ENCODE data around the gene CD82.
"Not testable (repeated sequence)": the region's sequence is repeated elsewhere in the genome, so short reads cannot be mapped to it uniquely, and the experiment has no call there.

Gene CD82

DNA sequence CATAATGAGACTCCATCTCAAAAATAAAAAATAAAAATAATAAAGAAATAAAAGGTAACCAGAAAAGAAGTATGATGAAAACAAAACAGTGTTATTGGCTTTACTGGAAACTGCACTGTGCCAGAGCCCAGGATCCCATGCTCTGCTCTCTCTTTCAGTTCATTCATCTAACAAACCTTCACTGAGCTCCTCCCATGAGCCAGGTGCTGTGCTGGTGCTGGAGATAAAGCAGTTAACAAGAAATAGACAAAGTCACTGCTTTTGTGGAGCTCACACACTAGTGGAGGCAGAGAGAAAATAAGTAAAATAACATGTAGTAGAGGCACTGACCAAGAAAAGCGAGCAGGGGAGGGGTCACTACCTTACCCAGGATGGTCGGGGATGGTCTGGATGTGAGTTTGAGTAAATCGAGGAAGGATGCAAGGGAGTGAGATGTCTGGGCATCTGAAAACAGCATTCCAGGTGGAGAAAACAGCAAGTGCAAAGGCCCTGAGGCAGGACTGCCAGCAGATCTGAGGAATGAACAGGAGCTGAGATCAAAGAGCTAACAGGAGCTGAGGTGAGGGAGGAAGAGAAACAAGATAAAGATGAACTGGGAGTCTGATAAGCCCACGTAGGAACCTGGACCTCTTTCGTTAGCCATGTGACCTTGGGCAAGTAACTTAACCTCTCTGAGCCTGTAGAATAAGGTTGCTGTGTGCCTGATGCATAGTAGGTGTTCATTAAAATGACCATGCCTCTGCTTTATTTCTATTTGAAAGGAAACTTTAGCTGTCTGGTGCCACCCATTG is 31.3 kb upstream of the CD82 start:
- DNase-seq (ENCODE audit: low read depth, low spot score), result no peak

DNA sequence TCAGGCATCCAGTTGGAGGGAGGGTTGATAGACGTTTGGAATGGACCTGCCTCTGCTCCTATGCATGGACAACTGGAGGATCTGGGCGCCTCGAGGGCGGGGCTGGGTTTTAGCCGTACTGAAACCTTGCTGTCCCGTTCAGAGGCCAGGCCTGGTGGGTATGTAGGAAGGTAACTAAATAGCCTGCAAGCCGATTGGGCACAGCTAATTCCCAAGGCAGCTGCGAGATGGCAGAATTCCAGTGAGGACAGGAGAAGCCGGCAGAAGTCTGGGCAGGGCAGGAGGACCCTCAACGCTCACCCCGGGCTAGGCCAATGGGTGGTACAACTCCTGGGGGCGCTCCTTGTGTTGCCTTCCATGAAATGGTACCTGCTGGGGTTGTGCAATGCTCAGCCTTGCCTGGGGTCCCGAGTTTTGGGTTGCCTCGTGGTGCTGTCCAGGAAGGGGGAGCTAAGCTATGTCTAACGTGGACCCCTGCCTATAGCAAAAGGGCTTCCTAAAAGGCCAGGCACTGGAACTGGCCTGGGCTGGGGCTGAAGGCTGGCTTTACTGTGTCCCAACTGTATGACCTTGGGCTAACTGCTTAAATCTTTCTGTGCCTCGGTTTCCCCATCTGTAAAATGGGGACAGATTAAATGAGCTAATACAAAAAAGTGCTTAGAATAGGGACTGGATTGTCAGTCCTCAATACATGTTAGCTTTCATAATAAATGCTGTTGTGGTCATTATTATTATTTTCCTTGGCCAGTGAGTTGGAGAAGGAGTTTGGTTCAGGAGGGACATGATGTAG is 30.1 kb upstream of the CD82 start:
- DNase-seq (ENCODE audit: low read depth, low spot score), result no peak

DNA sequence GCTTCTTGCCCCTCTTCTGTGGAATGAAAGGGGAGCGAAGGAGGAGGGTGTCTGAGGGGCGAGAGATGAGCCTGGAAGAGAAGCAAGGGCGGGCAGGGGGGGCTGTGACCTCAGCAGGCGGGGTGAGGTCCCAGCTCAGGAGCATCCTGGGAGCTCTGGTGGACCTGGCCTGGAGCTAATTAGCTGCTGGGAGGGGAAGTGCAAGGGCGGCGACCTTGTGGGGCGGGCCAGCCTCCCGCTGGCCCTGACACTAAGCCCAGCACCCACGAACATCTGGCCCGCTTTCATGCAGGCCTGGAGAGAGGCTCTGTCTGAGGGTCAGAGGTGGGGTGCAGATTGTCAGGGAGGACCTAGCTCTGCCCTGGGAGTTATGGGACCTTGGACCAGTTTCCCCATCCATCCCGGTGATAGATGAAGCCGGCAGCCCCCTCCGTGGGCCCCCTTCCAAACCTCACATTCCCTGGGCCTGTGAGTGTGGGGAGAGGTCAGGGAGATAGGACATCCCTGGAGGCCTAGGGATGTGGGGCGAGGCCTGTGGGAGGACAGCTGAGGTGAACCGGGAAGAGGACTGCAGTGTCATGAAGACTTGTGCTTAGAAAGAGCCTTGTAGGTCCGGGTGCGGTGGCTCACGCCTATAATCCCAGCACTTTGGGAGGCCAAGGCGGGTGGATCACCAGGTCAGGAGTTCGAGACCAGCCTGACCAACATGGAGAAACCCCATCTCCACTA is 28.5 kb upstream of the CD82 start:
- no peak for DNase-seq (ENCODE audit: low read depth, low spot score)

DNA sequence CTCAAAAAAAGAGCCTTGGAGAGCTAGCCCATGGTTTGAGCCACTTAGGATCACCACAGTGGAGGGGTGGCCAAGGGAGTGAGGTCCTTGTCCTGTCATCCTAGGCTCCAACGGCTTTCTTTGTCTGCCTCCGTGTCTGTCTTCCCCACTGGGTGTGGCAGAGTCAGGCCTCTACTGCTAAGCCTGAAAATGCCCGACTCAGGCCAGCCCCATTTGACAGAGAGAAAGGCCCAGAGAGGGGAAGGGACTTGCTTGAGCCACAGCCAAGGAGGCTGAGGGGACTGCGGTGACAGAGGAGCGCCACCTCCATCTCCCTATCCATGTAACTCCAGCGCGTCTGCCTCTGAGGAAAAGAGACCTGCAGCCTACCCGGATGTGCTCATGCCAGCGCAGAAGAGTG is 27.8 kb upstream of the CD82 start:
- DNase-seq (ENCODE audit: low read depth, low spot score), result no peak

DNA sequence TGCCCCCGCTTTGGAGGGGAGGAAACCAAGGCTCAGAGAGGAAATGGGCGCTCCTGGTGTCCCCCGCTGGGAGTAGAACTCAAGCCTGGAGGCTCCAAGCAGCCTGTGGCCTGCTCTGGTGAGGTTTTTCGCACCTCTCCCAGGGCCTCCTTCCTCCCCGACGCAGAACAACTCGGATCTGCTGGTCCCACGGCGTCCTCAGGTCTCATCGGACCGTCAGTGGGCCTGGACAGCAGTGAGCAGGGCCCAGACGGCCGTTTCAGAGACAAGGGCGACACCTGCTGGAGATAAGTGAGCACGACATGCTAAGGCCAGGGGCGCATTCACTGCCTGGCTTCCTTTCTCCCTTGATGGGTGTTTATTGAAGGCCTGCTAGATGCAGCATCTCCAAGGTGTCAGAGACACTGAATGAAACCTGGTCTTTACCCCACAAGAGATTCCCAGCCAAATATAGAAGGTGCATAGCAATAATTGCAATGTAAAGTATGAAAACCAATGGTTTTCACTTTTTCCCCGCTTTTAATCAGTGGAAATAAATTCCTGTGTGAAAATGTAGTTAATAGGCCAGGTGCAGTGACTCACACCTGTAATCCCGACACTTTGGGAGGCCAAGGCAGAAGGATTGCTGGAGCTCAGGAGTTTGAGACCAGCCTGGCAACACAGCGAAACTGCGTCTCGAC is 26.9 kb upstream of the CD82 start:
- DNase-seq (ENCODE audit: low read depth, low spot score), result no peak

DNA sequence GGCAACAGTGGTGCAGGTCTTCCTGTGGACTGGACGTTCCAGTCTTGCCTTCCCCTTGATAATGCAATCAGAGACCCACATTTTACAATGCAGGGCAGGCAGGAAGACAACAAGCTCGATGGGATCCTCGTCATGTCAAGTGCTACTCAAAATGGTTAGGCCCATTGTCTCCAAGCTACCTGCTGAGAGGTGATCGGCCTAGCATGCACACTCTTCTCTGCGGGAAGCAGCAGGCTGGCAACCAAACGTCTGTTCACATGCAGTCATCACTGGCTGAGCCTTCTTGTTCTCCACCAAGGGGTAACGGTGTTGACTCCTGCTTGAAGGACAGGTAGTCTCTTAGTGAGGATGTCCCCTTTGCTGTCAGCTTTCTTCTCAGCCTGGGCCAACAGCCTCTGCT is 25.5 kb upstream of the CD82 start:
- DNase-seq (ENCODE audit: low read depth, low spot score), result no peak

DNA sequence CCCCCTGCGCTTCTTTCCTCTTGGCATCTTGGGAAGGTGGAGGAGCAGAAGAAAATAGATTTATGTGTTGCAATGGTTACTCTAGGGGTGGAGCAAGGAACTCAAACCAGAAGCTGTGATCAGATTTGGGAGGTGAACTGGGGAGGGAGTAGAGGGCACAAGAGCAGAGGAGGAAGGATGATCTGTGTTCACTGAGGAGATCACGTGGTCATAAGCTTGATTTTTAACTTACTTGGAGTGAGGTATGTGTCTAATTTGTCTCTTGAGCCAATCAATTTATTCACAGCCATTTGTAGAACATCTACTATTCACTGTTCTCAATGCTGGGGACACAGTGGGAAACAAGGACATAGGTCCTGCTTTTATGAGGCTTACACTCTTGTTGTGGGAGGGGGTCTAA is 24.8 kb upstream of the CD82 start:
- DNase-seq (ENCODE audit: low read depth, low spot score), result no peak

DNA sequence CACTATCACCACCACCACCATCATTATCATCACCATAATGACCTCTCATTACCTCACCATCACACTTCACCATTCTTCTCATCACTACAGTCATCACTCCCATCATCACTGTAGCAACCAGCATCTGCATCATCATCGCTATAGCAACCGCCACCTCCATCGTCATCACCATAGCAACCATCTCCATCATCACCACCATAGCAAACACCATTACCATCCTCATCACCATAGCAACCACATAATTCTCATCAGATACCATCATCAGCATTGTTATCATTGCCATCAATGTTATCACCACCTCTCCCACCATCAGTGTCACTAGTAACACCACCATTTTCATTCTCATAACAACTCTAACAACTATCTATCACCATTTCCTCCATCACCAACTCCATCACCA is 23.1 kb upstream of the CD82 start:
- DNase-seq (ENCODE audit: low read depth, low spot score), result no peak

DNA sequence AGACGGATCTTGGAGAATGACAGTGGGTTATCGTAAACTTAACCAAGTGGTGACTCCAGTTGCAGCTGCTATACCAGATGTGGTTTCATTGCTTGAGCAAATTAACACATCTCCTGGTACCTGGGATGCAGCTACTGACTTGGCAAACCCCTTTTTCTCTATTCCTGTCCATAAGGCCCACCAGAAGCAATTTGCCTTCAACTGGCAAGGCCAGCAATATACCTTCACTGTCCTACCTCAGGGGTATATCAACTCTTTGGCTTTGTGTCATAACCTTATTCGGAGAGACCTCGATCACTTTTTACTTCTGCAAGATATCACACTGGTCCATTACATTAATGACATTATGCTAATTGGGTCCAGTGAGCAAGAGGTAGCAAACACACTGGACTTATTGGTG is 18.5 kb upstream of the CD82 start:
- not testable (repeated sequence) for DNase-seq (ENCODE audit: low read depth, low spot score)

DNA sequence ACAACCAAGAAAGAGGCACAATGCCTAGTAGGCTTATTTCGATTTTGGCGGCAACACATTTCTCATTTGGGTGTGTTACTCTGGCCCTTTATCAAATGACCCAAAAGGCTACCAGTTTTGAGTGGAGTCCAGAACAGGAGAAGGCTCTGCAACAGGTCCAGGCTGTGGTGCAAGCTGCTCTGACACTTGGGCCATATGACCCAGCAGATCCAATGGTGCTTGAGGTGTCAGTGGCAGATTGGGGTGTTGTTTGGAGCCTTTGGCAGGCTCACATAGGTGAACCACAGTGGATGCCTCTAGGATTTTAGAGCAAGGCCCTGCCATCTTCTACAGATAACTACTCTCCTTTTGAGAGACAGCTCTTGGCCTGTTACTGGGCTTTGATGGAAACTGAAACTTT is 17.9 kb upstream of the CD82 start:
- not testable (repeated sequence) for DNase-seq (ENCODE audit: low read depth, low spot score)

DNA sequence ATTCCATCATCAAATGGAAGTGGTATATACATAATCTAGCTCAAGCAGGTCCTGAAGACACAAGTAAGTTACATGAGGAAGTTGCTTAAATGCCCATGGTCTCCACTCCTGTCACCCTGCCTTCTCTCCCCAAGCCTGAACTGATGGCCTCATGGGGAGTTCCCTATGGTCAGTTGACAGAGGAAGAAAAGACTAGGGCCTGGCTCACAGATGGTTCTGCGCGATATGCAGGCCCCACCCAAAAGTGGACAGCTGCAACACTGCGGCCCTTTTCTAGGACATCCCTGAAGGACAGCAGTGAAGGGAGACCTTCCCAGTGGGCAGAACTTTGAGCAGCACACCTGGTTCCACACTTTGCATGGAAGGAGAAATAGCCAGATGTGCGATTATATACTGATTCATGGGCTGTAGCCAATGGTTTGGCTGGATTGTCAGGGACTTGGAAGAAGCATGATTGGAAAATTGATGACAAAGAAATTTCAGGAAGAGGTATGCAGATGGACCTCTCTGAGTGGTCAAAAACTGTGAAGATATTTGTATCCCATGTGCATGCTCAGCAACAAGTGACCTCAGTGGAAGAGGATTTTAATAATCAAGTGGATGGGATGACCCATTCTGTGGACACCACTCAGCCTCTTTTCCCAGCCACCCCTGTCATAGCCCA is 17.3 kb upstream of the CD82 start:
- no peak for DNase-seq (ENCODE audit: low read depth, low spot score)

DNA sequence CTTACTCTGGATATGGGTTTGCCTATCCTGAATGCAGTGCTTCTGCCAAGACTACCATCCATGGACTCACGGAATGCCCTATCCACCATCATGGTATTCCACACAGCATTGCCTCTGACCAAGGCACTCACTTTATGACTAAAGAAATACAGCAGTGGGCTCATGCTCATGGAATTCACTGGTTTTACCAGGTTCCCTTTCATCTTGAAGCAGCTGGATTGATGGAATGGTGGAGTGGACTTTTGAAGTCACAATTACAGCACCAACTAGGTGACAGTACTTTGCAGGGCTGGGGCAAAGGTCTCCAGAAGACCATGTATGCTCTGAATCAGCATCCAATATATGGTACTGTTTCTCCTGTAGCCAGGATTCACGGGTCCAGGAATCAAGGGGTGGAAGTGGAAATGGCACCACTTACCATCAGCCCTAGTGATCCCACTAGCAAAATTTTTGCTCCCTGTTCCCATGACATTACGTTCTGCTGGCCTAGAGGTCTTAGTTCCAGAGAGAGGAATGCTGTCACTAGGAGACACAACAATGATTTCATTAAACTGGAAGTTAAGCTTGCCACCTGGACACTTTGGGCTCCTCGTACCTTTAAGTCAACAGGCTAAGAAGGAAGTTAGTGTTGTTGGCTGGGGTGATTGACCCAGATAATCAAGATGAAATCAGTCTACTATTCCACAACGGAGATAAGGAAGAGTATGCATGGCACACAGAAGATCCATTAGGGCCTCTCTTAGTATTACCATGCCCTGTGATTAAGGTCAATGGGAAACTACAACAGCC is 16.3 kb upstream of the CD82 start:
- not testable (repeated sequence) for DNase-seq (ENCODE audit: low read depth, low spot score)

DNA sequence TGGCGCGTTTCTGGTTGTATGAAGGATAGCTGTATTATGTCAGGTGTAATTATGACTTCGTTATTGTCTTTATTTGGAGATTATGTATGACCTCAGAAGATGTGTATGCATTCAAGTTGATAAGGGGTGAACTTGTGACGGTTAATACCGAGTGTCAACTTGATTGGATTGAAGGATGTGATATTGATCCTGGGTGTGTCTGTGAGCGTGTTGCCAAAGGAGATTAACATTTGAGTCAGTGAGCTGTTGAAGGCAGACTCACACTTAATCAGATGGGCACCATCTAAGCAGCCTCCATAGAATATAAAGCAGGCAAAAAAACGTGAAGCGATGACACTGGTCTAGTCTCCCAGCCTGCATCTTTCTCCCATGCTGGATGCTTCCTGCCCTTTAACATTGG is 15.3 kb upstream of the CD82 start:
- DNase-seq (ENCODE audit: low read depth, low spot score), result no peak

DNA sequence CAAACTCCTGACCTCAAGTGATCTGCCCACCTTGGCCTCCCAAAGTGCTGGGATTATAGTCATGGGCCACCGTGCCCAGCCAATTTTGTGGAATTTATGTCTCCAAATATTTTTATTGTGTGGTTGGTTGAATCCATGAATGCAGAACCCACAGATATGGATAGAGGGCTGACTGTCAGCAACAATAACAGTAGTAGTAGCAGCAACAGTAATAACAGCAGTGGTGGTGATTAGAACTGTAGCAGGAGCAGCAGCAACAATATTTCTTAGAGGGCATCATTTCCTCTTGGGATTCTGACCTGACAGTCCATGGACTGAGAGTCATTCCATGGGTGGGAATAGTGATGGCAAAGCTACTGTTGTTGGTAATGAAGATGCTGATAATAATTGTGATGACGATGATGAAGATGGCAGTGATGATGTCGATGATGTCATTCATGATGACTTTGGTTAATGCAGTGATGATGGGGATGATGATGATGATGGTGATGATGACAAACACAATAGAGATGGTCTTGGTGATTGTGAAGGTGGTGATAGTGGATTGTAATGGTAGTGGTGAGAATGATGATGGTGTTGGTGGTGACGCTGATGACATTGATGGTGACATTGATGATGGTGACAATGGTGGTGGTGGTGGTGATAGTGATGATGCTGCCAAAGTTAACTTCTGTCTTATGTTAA is 13.9 kb upstream of the CD82 start:
- no peak for DNase-seq (ENCODE audit: low read depth, low spot score)

DNA sequence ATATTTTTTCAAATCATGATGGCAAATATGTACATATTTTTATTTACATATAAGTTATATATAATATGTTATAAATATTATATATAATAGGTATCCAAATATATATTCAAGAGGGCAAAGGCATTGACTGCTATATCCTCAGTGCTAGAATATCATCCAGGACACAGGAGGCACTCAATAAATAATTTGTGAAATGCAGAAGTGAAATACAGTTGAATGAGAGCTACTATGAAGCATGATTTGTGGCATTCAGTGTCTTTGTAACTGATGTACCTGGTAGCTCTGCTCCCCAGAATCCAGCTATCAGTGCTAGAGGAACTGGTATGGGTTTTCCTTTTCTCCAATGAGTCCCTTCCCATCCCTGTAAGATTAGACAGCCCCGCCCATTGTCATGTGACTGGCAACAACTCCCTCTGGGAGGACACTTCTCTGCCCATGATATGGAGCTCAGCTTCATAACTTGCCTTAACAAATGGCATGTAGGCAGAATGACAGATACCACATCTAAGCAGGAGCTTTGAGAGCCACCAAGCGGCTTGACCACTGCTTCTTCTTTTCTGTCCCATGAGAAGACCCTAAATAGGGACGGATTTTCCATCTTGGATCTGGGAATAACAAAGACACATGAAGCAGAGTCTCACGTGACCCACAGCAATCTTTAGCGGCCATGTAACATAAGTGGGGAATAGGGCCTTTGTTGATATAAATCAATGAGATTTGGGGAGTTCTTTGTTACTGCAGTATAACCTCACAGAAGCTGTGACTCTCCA is 10.2 kb upstream of the CD82 start:
- no peak for DNase-seq (ENCODE audit: low read depth, low spot score)

DNA sequence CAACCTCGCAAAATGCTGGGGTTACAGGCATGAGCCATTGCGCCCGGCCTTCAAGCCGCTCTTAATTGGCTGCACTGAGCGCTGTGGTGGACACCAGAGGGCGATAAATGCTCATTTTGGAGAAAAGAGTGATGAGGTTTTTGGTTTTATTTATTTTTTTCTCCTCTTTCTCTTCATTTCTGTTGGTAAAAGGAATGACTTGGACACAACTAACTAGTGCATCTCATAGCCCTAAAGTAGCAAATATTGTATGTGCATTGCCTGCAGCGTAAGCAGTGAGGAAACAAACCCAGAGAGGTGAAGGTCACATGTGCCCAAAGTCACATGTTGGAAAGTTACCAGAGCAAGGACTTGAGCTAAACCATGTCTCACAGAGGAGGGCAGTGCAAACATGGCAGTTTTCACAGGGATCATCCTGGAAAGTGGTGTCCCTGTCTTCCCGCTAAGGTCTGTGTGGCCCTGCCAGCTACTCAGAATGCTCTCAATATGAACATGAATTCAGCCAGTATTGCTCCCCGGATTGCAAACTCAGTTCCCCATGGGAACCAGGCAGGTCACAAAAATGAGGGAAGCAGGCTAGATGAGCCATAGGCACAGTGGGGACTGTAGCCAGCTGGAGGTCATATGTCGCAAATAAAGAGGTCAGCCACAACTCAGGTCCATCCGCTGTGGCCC is 8.6 kb upstream of the CD82 start:
- DNase-seq (ENCODE audit: low read depth, low spot score), result no peak

DNA sequence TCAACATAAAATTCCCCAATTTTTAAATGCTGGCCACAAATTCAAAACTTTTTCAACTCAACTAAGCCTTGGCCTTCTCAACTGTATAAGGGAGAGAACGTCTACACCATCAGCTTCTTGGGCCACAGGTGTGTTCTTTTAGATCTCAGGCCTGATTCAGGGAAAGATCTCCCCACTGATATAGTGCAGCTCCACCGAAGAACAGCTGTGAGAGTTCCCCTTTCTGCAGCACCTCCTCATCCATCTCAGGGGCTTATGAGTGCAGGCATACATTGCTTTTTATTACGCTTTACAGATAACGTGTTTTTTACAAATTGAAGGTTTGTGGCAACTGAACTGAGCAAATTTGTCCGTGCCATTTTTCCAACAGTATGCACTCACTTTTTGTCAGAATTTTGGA is 8.0 kb upstream of the CD82 start:
- DNase-seq (ENCODE audit: low read depth, low spot score), result no peak

DNA sequence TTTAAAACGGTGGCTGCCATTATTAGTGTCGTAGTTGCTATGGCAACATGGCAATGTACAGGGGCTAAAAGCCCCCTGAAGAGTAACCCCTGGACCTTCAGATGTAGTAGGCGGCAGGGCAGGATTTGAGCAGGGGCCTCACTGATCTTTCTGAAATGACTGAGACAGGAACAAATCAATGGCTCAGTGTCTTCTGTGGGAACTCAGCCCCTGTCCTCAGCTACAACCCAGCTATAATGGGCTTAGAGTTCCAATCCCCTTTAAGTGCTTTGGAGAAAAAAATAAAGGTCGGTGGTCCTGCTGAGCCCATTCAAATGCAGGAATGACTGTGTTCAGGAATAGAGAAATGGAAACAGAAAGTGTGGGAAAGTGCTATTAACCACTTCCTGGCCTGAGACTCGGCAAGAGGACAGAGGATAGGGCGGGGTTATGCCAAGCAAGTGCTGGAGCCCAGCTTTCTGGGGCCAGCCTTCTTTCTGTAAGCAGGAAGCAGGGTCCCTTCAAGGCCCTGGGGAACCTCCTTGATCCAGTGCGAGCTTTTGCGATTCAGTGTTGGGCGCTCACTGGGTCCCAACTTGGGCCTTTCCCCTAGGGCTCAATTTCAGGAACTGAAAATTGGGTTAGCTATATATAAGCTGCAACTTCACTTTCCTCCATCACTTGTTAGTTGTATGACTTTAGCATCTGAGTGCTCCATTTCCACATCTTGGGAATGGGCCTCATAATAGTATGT is 6.1 kb upstream of the CD82 start:
- DNase-seq (ENCODE audit: low read depth, low spot score), result no peak
